ENCODE measurements around the gene OR56B1.

Gene OR56B1

DNA sequence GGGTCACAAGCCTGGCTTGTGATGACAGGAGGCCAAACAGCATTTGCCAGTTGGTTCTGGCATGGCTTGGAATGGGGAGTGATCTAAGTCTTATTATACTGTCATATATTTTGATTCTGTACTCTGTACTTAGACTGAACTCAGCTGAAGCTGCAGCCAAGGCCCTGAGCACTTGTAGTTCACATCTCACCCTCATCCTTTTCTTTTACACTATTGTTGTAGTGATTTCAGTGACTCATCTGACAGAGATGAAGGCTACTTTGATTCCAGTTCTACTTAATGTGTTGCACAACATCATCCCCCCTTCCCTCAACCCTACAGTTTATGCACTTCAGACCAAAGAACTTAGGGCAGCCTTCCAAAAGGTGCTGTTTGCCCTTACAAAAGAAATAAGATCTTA lies 843 bp downstream of the OR56B1 start:
- DNase-seq, result no peak

GRCh38 chr11:5737670-5738392 lies 1.6 kb downstream of the OR56B1 start:
- DNase-seq, result no peak

DNA sequence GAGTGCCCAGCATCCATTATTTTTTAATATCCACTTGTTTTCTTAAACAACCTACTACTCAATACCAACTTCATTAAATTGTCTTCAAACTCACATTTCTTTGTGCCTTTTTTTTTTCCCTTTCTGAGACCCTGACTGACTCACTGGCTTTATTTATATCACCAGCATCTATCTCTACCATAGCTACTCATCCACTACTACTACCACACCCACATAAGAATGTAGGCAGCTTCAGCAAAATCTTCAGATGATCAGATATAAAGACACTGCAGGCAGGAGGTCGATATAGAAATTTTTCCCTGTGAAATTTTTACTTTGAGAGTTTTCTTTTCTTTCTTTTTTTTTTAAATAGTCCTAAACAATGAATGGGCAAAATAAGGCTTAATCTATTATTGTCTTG lies 2.2 kb downstream of the OR56B1 start:
- DNase-seq, result no peak

- DNase-seq, result no peak
Observed at GRCh38 chr11:5746614-5747013, 10.4 kb downstream of the OR56B1 start.

DNA sequence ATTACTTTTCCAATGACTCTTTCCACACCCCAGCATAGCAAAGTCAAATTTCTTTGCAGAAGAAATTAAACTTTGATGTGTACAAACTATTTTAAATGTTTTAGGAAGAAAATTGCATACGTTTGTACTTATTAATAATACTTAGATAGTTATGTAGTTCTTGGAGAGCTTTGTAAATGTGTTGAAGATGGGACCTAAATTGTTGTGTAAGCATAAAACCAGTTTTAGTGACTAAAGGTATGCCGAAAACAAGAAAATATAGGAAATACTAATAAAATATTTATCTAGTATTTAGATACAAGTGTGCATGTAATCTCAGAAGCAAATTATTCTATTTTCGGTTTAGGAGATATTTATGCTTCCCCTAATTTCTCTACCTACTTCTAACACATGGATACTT lies 13.6 kb downstream of the OR56B1 start:
- DNase-seq, result no peak

DNA sequence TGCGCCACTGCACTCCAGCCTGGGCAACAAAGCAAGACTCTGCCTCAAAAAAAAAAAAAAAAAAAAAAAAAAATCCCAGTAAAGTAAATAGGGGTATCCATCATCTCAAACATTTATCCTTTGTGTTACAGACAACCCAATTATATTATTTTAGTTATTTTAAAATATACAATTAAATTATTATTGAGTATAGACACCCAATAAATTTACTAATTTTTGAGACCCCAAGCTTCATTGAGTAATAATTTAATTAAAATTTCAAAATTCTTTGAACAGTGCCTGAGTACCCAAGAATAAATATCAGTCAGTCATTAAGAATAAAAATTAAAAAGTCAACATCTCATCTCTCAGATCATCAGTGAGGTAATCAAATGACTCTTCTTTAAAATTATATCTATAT lies 17.7 kb downstream of the OR56B1 start, which contains the start of gene OR52N4:
OR52N4 (plus strand) TSS at position 301 of the 400 bp plus-strand sequence. CDS start 498 bp downstream, outside the sequence.
- no peak for DNase-seq

DNA sequence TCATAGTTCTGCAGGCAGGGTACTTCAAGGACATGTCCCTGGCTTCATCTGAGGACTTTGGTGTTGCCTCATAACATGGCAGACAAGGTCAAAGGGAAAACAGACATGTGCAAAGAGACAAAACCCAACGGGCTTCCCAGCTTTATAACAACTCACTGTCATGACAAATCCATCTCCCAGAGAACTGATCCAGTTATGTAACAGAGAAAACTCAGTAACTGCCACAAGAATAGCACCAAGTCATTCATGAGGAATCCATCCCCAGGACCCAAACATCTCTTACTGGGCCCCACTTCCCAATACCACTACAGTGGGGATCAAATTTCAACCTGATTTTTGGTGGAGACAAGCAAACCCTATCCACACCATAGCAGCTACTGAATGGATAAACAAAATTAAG lies 30.8 kb downstream of the OR56B1 start:
- DNase-seq, result no peak

DNA sequence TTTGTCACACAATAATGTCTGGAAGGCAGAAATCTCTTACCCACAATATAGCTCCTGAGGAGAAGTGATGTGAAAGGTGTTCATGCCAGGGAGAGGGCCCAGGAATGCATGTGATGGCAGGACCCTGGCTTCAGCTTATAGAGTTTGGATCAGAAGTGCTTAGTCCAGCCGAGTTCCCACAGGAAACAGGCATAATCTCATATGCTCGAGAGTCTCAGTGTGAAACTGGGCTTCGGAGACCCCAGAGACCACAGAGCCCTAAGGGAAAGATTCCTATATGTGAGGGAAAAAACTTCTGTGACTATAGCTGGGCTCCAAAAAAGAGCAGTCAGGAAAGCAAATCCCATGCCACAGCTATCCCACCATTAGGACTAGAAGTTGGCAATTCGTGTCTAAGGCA lies 47.0 kb downstream of the OR56B1 start, which contains the start of gene OR52N5:
OR52N5 (minus strand) TSS at position 101 of the 400 bp plus-strand sequence. CDS start 4,721 bp downstream, outside the sequence.
- DNase-seq, result no peak
